ENCODE results near the gene COA4. TPM values are rescaled to one million over a fixed set of nuclear protein-coding genes. Genes with fewer than 3 reads are reported as not detected.

The COA4 gene
- total RNA-seq, 2 donors from 2014 or later = 34.5 to 68.2 TPM

DNA sequence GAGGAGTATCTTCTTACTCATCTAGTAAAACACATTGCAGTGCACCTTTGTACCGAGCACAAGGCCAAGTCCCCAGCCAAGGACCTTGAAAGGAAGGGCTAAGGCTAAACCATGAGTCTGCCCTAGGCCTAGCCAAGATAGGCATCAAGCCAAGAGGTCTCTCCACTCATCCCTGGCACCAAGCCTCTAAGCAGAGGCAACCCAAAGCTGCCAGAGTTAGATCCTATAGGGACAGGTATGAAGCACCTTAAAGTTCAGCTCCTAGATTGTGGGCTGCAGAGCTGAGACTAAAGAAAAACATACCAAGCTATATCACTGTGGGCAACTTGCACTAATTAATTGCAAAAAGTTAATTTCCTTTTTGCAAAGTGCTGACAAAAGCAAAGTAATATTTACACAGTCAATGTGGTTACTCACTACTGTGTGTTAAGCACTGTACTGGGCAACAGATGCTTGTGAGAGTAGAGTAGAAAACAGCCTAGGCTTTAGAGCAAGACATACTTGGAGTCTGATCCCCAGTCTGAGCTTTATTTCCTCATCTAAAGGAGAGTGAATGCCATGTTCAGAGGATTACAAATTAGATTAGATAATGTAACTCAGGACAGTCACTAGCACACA lies 7.2 kb downstream of the COA4 start:
- 17 to 29% methylated on average over 1 of the region's 1 CpG for WGBS, 2 donors

DNA sequence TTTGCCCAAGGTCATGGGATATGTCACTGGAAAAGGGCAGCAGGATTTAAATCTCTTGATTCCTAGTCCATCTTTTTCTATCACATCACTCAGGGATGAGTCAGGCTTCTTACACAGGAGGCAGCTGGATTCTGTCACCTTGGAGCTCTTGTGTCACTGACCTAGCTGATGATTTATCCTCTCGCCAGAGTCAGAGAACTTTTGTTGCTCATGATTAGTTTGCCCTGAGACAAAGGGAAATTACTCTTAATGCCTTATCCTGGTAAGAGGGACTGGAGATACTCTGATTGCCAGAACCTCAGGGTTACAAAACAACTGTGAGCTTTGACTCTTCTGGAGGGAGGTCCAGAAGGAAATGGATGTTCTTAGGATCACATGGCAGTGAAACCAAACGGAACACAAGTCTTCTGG lies 10.1 kb downstream of the COA4 start:
- 80 to 94% methylated on average over 2 of the region's 2 CpGs for WGBS, 2 donors
- H3K9me3 ChIP-seq = no peaks in the 10 kb centered on the region
- no peak overlapping the region for H3K27ac ChIP-seq
- H3K4me3 ChIP-seq = no peak overlapping the region
- no peak for ATAC-seq
- H3K36me3 ChIP-seq (replicated peaks in 1 of 2; ENCODE audit: insufficient read depth in 1 of 2, low read depth in 2 of 2) = peaks cover 0 to 7% of the 10 kb centered on the region in 2 donors
- DNase-seq = peak in 1 of 4 donors; percentile 26
- intact Hi-C loops (cut with DNase I) = no loop called here
- TF ChIP-seq, protein P1, sequence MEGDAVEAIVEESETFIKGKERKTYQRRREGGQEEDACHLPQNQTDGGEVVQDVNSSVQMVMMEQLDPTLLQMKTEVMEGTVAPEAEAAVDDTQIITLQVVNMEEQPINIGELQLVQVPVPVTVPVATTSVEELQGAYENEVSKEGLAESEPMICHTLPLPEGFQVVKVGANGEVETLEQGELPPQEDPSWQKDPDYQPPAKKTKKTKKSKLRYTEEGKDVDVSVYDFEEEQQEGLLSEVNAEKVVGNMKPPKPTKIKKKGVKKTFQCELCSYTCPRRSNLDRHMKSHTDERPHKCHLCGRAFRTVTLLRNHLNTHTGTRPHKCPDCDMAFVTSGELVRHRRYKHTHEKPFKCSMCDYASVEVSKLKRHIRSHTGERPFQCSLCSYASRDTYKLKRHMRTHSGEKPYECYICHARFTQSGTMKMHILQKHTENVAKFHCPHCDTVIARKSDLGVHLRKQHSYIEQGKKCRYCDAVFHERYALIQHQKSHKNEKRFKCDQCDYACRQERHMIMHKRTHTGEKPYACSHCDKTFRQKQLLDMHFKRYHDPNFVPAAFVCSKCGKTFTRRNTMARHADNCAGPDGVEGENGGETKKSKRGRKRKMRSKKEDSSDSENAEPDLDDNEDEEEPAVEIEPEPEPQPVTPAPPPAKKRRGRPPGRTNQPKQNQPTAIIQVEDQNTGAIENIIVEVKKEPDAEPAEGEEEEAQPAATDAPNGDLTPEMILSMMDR (IDR thresholded peaks at IDR 0.05) = no peak
- TF ChIP-seq POLR2A (IDR thresholded peaks at IDR 0.05) = no peak
- peaks cover 11% of the 10 kb centered on the region for H3K4me1 ChIP-seq
- H3K27me3 ChIP-seq = no peaks in the 10 kb centered on the region

More for the DNA sequence above, 7.2 kb downstream of the COA4 start:
- DNase-seq = no peak
- intact Hi-C loops (cut with DNase I) = no loop called here
- ATAC-seq = peak; percentile 21
- Histone ChIP-seq H3K4me3 (no peak overlapping the region), H3K27ac (no peak overlapping the region), H3K36me3 (replicated peaks in 1 of 2; ENCODE audit: insufficient read depth in 1 of 2, low read depth in 2 of 2) (peaks cover 0 to 13% of the 10 kb centered on the region in 2 donors), H3K9me3 (no peaks in the 10 kb centered on the region), H3K4me1 (peaks cover 11% of the 10 kb centered on the region), H3K27me3 (no peaks in the 10 kb centered on the region)
- TF ChIP-seq, protein P1 (IDR thresholded peaks at IDR 0.05) = no peak

DNA sequence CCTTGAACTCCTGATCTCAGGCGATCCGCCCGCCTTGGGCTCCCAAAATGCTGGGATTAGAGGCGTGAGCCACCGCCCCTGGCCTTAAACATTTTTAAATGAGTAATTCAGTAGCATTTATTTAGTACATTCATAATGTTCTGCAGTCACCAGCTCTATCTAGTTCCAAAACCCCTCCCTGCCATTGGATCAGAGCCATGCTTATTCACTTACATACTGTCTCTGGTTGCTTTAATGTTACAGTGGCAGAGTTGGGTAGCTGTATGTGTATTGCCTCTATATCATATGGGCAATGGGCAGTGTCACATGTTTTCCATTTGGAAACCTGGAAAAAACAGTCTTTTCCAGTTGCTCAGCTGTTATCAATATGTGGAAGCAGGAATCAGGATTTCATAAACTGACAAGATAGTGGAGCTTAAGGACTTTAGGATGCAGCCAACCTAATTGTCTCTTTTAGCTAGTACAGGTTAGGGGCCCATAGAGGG lies 10.5 kb downstream of the COA4 start:
- Histone ChIP-seq H3K27ac (no peak overlapping the region), H3K9me3 (no peaks in the 10 kb centered on the region), H3K36me3 (replicated peaks in 1 of 2; ENCODE audit: insufficient read depth in 1 of 2, low read depth in 2 of 2) (peaks cover 0 to 6% of the 10 kb centered on the region in 2 donors), H3K4me1 (peaks cover 11% of the 10 kb centered on the region), H3K4me3 (no peak overlapping the region), H3K27me3 (no peaks in the 10 kb centered on the region)
- no peak for ATAC-seq
- no peak for TF ChIP-seq POLR2A (IDR thresholded peaks at IDR 0.05)
- TF ChIP-seq, protein P1 (IDR thresholded peaks at IDR 0.05) = no peak
- intact Hi-C loops (cut with DNase I) = no loop called here
- DNase-seq = no peak
- WGBS, 2 donors = 94 to 95% methylated on average over 5 of the region's 5 CpGs

DNA sequence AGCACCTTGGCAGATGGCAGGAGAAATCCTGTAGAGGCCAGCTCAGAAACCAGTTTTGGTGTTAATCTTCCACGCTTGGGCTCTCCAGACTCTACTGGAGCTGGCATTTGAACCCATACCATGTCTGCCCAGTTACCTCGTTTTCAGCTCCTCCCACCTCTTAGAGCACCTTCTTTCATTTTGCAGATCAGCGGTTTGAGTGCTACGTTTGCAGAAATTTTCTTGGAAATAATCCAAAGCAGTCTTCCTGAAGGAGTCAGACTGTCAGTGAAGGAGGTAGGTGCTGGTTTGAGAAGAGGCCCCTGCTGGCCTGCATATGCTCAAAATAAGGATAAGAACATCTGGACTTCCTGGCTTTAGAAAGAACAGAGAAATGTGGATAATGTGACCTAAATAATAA lies 13.7 kb downstream of the COA4 start:
- no peaks in the 10 kb centered on the region for H3K27me3 ChIP-seq
- no peak for ATAC-seq
- intact Hi-C loops (cut with DNase I) = no loop called here
- WGBS, 2 donors = 79 to 88% methylated on average over 4 of the region's 4 CpGs
- no peak overlapping the region for H3K4me3 ChIP-seq
- no peak for DNase-seq
- TF ChIP-seq, protein P1 (IDR thresholded peaks at IDR 0.05) = no peak
- no peak for TF ChIP-seq POLR2A (IDR thresholded peaks at IDR 0.05)
- H3K4me1 ChIP-seq = no peaks in the 10 kb centered on the region
- no peak overlapping the region for H3K27ac ChIP-seq
- H3K36me3 ChIP-seq (replicated peaks in 1 of 2; ENCODE audit: insufficient read depth in 1 of 2, low read depth in 2 of 2) = peaks cover 0 to 10% of the 10 kb centered on the region in 2 donors
- no peaks in the 10 kb centered on the region for H3K9me3 ChIP-seq

DNA sequence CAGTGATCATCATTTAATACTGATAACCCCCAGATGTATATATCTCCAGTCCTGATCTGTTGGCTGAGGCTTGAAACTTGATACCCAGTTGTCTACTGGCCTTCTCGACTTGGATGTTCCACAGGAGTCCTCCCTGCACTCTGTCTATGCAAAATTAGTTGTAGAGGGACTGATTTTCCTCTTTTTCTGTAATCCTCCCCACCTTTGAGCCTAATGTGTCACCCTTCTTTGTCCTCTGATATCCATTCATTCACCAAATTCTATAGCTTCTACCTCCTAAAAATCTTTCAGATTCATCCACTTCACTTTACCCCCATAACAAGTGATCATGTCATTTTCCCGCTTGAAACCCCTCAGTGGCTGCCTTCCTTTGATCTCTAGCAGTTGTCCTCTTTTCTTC lies 16.4 kb downstream of the COA4 start:
- WGBS, 2 donors = 69 to 84% methylated on average over 2 of the region's 2 CpGs
- H3K36me3 ChIP-seq (replicated peaks in 1 of 2; ENCODE audit: insufficient read depth in 1 of 2, low read depth in 2 of 2) = peaks cover 0 to 10% of the 10 kb centered on the region in 2 donors
- intact Hi-C loops (cut with DNase I) = no loop called here
- H3K27me3 ChIP-seq = no peaks in the 10 kb centered on the region
- no peak for DNase-seq
- H3K4me3 ChIP-seq = no peak overlapping the region
- H3K9me3 ChIP-seq = no peaks in the 10 kb centered on the region
- no peak for ATAC-seq
- no peak overlapping the region for H3K27ac ChIP-seq
- no peaks in the 10 kb centered on the region for H3K4me1 ChIP-seq
- TF ChIP-seq POLR2A (IDR thresholded peaks at IDR 0.05) = no peak
- TF ChIP-seq, protein P1 (IDR thresholded peaks at IDR 0.05) = no peak

All from body of pancreas (tissue), 4 donors.